CD14-positive monocyte (primary cell): ENCODE measurements around the gene NTM. TPM values are rescaled to one million over a fixed set of nuclear protein-coding genes. Genes with fewer than 3 reads are reported as not detected.

Source experiments
- DNase-seq, 3 donors: peaks; one replicate each; pipeline ENCODE4 v3.0.0-alpha.2; 2011 to 2022
- H2AFZ ChIP-seq: 2 replicates; pipeline ENCODE4 v1.6.0; 2012; ENCODE audit warnings: mild to moderate bottlenecking, low read depth, low read length, inconsistent platforms; ENCODE audit not compliant: insufficient read depth, poor library complexity, severe bottlenecking
- H3K27ac ChIP-seq, 2 donors: 1 replicate in 1 of 2; 2 replicates in 1 of 2; pipeline ENCODE4 v1.5.1; 2012 to 2013; ENCODE audit warnings: low read length in 2 of 2, control low read depth in 1 of 2, inconsistent platforms in 1 of 2, low read depth in 1 of 2, mild to moderate bottlenecking in 1 of 2
- H3K27me3 ChIP-seq, 2 donors: one replicate each; pipeline versions ENCODE4 v1.6.0 to v1.6.1; 2011 to 2013; ENCODE audit warnings: low read length in 2 of 2; ENCODE audit not compliant: control insufficient read depth in 2 of 2, insufficient read depth in 2 of 2
- H3K36me3 ChIP-seq, 2 donors: replicated peaks in 1 of 2; 1 replicate in 1 of 2; 2 replicates in 1 of 2; pipeline versions ENCODE4 v1.5.1 to v1.6.1; 2012 to 2013; ENCODE audit warnings: low read length in 2 of 2, control low read depth in 1 of 2, inconsistent platforms in 1 of 2, mild to moderate bottlenecking in 1 of 2; ENCODE audit not compliant: insufficient read depth in 2 of 2, control insufficient read depth in 1 of 2
- H3K4me1 ChIP-seq, 2 donors: 1 replicate in 1 of 2; 2 replicates in 1 of 2; pipeline versions ENCODE4 v1.5.1 to v1.6.1; 2012 to 2013; ENCODE audit warnings: low read length in 2 of 2, control low read depth in 1 of 2, inconsistent platforms in 1 of 2, mild to moderate bottlenecking in 1 of 2, moderate library complexity in 1 of 2; ENCODE audit not compliant: insufficient read depth in 2 of 2, control insufficient read depth in 1 of 2
- H3K4me2 ChIP-seq: replicated peaks from 2 replicates; pipeline ENCODE3; 2012; ENCODE audit warnings: low read length, moderate library complexity, mild to moderate bottlenecking; ENCODE audit not compliant: poor library complexity, severe bottlenecking; ENCODE audit errors: extremely low read depth
- H3K4me3 ChIP-seq, 3 experiments: fragments of 200-600 bp in 1 of 3; sonication (generic) in 1 of 3; replicated peaks in 1 of 3; 1 replicate in 2 of 3; 2 replicates in 1 of 3; pipeline ENCODE4 v1.5.1; 2011 to 2013; ENCODE audit warnings: low read length in 3 of 3, mild to moderate bottlenecking in 3 of 3, control low read depth in 2 of 3, low read depth in 2 of 3, inconsistent platforms in 1 of 3, moderate library complexity in 1 of 3
- H3K79me2 ChIP-seq: 2 replicates; pipeline ENCODE4 v1.6.0; 2012; ENCODE audit warnings: mild to moderate bottlenecking, control low read depth, inconsistent platforms, low read length, moderate library complexity; ENCODE audit not compliant: insufficient read depth
- H3K9ac ChIP-seq: 2 replicates; pipeline ENCODE4 v1.6.0; 2017; ENCODE audit warnings: low read length, mild to moderate bottlenecking; ENCODE audit not compliant: insufficient read depth, poor library complexity, severe bottlenecking
- H3K9me3 ChIP-seq, 2 donors: replicated peaks in 1 of 2; 1 replicate in 1 of 2; 2 replicates in 1 of 2; pipeline versions ENCODE4 v1.5.1 to v1.6.1; 2012 to 2013; ENCODE audit warnings: low read length in 2 of 2, control low read depth in 1 of 2; ENCODE audit not compliant: control insufficient read depth in 1 of 2, insufficient read depth in 1 of 2
- H4K20me1 ChIP-seq: 2 replicates; pipeline ENCODE4 v1.6.0; 2012; ENCODE audit warnings: mild to moderate bottlenecking, low read length, control low read depth, moderate library complexity; ENCODE audit not compliant: insufficient read depth
- H3K27ac Mint-ChIP-seq, 7 donors: one replicate each; pipeline ENCODE4 v1.8.0; 2020; ENCODE audit warnings: mild to moderate bottlenecking in 7 of 7, mixed read lengths in 7 of 7, moderate library complexity in 6 of 7, inconsistent platforms in 2 of 7
- H3K27me3 Mint-ChIP-seq, 3 donors: one replicate each; pipeline ENCODE4 v1.8.0; 2021 to 2022; ENCODE audit warnings: low read depth in 3 of 3, mild to moderate bottlenecking in 3 of 3, mixed read lengths in 3 of 3, moderate library complexity in 3 of 3, inconsistent platforms in 1 of 3
- H3K36me3 Mint-ChIP-seq, 2 donors: one replicate each; pipeline ENCODE4 v1.8.0; 2020; ENCODE audit warnings: mixed read lengths in 2 of 2, inconsistent platforms in 1 of 2, mild to moderate bottlenecking in 1 of 2
- H3K4me1 Mint-ChIP-seq: one replicate; pipeline ENCODE4 v1.8.0; 2020; ENCODE audit warnings: mild to moderate bottlenecking, mixed read lengths
- H3K4me3 Mint-ChIP-seq, 2 donors: one replicate each; pipeline ENCODE4 v1.8.0; 2020; ENCODE audit warnings: mild to moderate bottlenecking in 2 of 2, mixed read lengths in 2 of 2, moderate library complexity in 1 of 2
- H3K9me3 Mint-ChIP-seq, 7 donors: one replicate each; pipeline ENCODE4 v1.8.0; 2020 to 2022; ENCODE audit warnings: mixed read lengths in 7 of 7, mild to moderate bottlenecking in 6 of 7, moderate library complexity in 6 of 7, inconsistent platforms in 2 of 7
- CTCF ChIP-seq: fragments of 200-600 bp; IDR thresholded peaks from one replicate; pipeline ENCODE4 v1.8.0; 2022; ENCODE audit warnings: antibody characterized with exemption, mild to moderate bottlenecking
- WGBS: methylation state at CpG from one replicate; pipeline ENCODE4 v1.1.5; 2013; ENCODE audit warnings: missing lambda C conversion rate; ENCODE audit not compliant: insufficient coverage; 5-methylcytosine and 5-hydroxymethylcytosine counted together
- intact Hi-C, 2 donors: fragments of 100-400 bp; cut with micrococcal nuclease; formaldehyde crosslinking; loops; one replicate each; pipeline versions ENCODE4 v1.15.0 to v1.15.1; 2023
- polyA plus RNA-seq, 3 donors: library from polyadenylated mRNA; depleted of rRNA in 1 of 3; unstranded in 2 of 3; stranded (reverse) in 1 of 3; fragments of 300-500 nt in 2 of 3; fragments of >200 nt in 1 of 3; fragmentation: Illumina TruSeq in 2 of 3; gene quantifications; 1 replicate in 2 of 3; 2 replicates in 1 of 3; pipeline ENCODE4 v1.2.3, GENCODE V29; 2012 to 2021

The NTM gene
- polyA plus RNA-seq, 3 donors, result not detected

GRCh38 chr11:131470216-131470925 is 100.0 kb downstream of the NTM start:
- H3K4me2 ChIP-seq, result no peak overlapping the region
- 54% methylated on average over 4 of the region's 6 CpGs for WGBS
- intact Hi-C loops, result no loop called here

GRCh38 chr11:131471976-131472375 is 101.6 kb downstream of the NTM start:
- no peaks in the 10 kb centered on the region for H4K20me1 ChIP-seq
- no peaks in the 10 kb centered on the region for H3K79me2 ChIP-seq
- no peak overlapping the region for H3K9ac ChIP-seq
- intact Hi-C loops, result no loop called here
- H3K9me3 ChIP-seq, result no peaks in the 10 kb centered on the region
- TF ChIP-seq CTCF, result no peak
- no peak overlapping the region for H2AFZ ChIP-seq
- H3K4me3 Mint-ChIP-seq, result no peak overlapping the region
- no peak overlapping the region for H3K4me2 ChIP-seq
- H3K27ac Mint-ChIP-seq, result no peak overlapping the region
- no peaks in the 10 kb centered on the region for H3K4me1 Mint-ChIP-seq
- no peak overlapping the region for H3K4me3 ChIP-seq
- H3K27me3 ChIP-seq, result no peaks in the 10 kb centered on the region
- H3K9me3 Mint-ChIP-seq, result peaks cover 0 to 1% (median 0%) of the 10 kb centered on the region in 7 donors
- H3K27me3 Mint-ChIP-seq, result peaks cover 3 to 7% (median 6%) of the 10 kb centered on the region in 3 donors
- H3K27ac ChIP-seq, result no peak overlapping the region
- no peaks in the 10 kb centered on the region for H3K36me3 Mint-ChIP-seq
- no peaks in the 10 kb centered on the region for H3K36me3 ChIP-seq
- no CpG with 5 or more reads among the region's 3 CpGs for WGBS
- no peaks in the 10 kb centered on the region for H3K4me1 ChIP-seq
- DNase-seq, result no peak

More at GRCh38 chr11:131470216-131470925, 100.0 kb downstream of the NTM start:
- H3K4me1 Mint-ChIP-seq, result no peaks in the 10 kb centered on the region
- Histone ChIP-seq H3K4me3 (no peak overlapping the region), H3K9ac (no peak overlapping the region), H3K36me3 (no peaks in the 10 kb centered on the region), H3K9me3 (no peaks in the 10 kb centered on the region), H4K20me1 (no peaks in the 10 kb centered on the region), H3K79me2 (no peaks in the 10 kb centered on the region), H3K27ac (no peak overlapping the region), H3K4me1 (no peaks in the 10 kb centered on the region), H2AFZ (no peak overlapping the region), H3K27me3 (no peaks in the 10 kb centered on the region)
- peak overlapping the region in 1 of 7 donors; percentile 24 for H3K27ac Mint-ChIP-seq
- DNase-seq, result no peak
- no peaks in the 10 kb centered on the region for H3K36me3 Mint-ChIP-seq
- peaks cover 0 to 1% (median 0%) of the 10 kb centered on the region in 7 donors for H3K9me3 Mint-ChIP-seq
- no peak for TF ChIP-seq CTCF
- peaks cover 4 to 12% (median 7%) of the 10 kb centered on the region in 3 donors for H3K27me3 Mint-ChIP-seq
- H3K4me3 Mint-ChIP-seq, result no peak overlapping the region
